HL-60 (cell line): ENCODE results near the gene DENND5A.

Experiments
- DNase-seq, 2 experiments: peaks; one replicate each; pipeline ENCODE4 v3.0.0-alpha.2; 2010 to 2020; ENCODE audit warnings: low read depth in 1 of 2, low spot score in 1 of 2
- H3K27ac ChIP-seq: fragments of 250-450 bp; sonication (Bioruptor Pico); replicated peaks from 2 replicates; pipeline ENCODE4 v1.5.1; 2020; ENCODE audit warnings: mild to moderate bottlenecking, moderate library complexity
- H3K27me3 ChIP-seq: fragments of 250-450 bp; sonication (Bioruptor Pico); 2 replicates; pipeline ENCODE4 v1.5.1; 2021; ENCODE audit warnings: mild to moderate bottlenecking, moderate library complexity; ENCODE audit not compliant: insufficient read depth, poor library complexity, severe bottlenecking
- H3K4me3 ChIP-seq: replicated peaks from 2 replicates; pipeline ENCODE4 v1.5.1; 2011; ENCODE audit warnings: mild to moderate bottlenecking, control low read depth, low read length; ENCODE audit not compliant: insufficient read depth
- GABPA ChIP-seq: IDR thresholded peaks from 2 replicates; pipeline ENCODE4 v1.6.1; 2012; ENCODE audit warnings: low read depth
- POLR2AphosphoS5 ChIP-seq: IDR thresholded peaks from 2 replicates; pipeline ENCODE4 v1.6.1; 2012; ENCODE audit warnings: low read depth
- SPI1 ChIP-seq: IDR thresholded peaks from 2 replicates; pipeline ENCODE4 v1.6.1; 2012; ENCODE audit warnings: low read depth, mild to moderate bottlenecking, borderline replicate concordance
- TF ChIP-seq, protein P1 (sequence below): IDR thresholded peaks from 2 replicates; pipeline ENCODE4 v1.6.1; 2012; ENCODE audit warnings: low read depth; ENCODE audit not compliant: insufficient replicate concordance
- TF ChIP-seq, protein P2 (sequence below): IDR thresholded peaks from one replicate; pipeline ENCODE4 v1.5.1; 2011; ENCODE audit warnings: low read length, control low read depth, inconsistent platforms; ENCODE audit not compliant: insufficient read depth

Gene DENND5A

DNA sequence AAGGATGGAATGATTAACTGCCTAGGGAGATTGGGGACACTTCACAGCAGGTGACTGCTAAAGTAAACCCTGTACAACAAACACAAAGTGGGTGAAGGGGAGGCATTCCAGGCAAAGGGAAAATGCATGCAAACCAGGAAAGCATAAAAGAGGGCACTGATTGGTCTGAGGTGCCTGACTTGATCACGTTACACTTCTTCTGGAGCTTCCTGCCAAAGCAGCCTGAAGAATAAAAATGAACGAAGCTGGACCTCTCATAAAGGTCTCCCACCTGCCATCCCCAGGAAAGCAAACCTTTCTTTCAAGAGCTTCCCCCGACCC is 127.1 kb downstream of the DENND5A start:
- no peak for DNase-seq
- Histone ChIP-seq H3K4me3 (no peak overlapping the region), H3K27ac (no peak overlapping the region), H3K27me3 (no peaks in the 10 kb centered on the region)
- TF ChIP-seq GABPA (no peak), POLR2AphosphoS5 (no peak), SPI1 (no peak)
- TF ChIP-seq, protein P1, sequence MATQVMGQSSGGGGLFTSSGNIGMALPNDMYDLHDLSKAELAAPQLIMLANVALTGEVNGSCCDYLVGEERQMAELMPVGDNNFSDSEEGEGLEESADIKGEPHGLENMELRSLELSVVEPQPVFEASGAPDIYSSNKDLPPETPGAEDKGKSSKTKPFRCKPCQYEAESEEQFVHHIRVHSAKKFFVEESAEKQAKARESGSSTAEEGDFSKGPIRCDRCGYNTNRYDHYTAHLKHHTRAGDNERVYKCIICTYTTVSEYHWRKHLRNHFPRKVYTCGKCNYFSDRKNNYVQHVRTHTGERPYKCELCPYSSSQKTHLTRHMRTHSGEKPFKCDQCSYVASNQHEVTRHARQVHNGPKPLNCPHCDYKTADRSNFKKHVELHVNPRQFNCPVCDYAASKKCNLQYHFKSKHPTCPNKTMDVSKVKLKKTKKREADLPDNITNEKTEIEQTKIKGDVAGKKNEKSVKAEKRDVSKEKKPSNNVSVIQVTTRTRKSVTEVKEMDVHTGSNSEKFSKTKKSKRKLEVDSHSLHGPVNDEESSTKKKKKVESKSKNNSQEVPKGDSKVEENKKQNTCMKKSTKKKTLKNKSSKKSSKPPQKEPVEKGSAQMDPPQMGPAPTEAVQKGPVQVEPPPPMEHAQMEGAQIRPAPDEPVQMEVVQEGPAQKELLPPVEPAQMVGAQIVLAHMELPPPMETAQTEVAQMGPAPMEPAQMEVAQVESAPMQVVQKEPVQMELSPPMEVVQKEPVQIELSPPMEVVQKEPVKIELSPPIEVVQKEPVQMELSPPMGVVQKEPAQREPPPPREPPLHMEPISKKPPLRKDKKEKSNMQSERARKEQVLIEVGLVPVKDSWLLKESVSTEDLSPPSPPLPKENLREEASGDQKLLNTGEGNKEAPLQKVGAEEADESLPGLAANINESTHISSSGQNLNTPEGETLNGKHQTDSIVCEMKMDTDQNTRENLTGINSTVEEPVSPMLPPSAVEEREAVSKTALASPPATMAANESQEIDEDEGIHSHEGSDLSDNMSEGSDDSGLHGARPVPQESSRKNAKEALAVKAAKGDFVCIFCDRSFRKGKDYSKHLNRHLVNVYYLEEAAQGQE = no peak
- TF ChIP-seq, protein P2, sequence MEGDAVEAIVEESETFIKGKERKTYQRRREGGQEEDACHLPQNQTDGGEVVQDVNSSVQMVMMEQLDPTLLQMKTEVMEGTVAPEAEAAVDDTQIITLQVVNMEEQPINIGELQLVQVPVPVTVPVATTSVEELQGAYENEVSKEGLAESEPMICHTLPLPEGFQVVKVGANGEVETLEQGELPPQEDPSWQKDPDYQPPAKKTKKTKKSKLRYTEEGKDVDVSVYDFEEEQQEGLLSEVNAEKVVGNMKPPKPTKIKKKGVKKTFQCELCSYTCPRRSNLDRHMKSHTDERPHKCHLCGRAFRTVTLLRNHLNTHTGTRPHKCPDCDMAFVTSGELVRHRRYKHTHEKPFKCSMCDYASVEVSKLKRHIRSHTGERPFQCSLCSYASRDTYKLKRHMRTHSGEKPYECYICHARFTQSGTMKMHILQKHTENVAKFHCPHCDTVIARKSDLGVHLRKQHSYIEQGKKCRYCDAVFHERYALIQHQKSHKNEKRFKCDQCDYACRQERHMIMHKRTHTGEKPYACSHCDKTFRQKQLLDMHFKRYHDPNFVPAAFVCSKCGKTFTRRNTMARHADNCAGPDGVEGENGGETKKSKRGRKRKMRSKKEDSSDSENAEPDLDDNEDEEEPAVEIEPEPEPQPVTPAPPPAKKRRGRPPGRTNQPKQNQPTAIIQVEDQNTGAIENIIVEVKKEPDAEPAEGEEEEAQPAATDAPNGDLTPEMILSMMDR = no peak

DNA sequence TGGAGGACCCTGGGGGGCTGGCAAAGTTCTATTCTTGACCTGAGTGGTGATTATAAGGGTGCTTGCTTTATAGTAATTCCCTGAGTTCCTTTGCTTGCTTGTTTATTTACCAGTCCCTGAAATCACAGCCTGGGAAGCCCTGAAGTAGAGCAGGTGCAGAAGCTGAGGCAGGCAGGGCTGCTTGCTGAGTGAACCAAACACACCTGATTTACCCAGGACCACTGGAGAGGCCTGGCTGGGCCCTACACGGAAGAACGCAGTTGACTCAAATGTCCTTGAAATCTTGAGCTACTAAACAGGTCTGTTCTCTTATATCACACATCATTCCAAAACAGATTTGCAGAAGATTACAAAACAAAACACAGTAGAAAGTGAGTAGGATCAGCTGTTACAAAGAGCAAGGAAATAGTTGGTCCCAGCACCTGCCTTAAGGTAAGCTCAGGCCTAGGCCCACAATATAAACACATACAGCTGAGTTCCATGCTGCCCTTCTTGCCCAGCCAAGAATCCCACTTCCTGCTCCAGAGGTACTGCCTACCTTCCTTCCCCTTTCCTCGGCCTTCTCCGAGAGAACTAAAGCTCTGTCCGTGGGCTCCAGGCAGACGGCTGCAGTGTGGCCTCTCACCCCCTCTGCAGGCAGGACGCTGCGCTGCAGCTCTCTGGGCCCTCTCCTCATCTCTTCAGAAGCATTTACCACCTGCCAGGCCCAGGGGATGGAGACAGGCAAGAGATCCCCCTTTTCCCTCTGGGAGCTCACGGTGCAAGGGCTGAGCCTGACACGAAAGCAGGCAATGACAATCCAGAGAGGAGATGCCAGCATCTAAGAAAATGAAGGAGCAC is 127.6 kb downstream of the DENND5A start:
- Histone ChIP-seq H3K27ac (no peak overlapping the region), H3K27me3 (no peaks in the 10 kb centered on the region), H3K4me3 (no peak overlapping the region)
- DNase-seq = peak; percentile 50 to 74
- TF ChIP-seq SPI1 (peak; percentile 1; the same call in 1 of the 2 replicates), GABPA (no peak), POLR2AphosphoS5 (no peak)
- TF ChIP-seq, protein P2 = peak; percentile 98
- TF ChIP-seq, protein P1 = no peak

DNA sequence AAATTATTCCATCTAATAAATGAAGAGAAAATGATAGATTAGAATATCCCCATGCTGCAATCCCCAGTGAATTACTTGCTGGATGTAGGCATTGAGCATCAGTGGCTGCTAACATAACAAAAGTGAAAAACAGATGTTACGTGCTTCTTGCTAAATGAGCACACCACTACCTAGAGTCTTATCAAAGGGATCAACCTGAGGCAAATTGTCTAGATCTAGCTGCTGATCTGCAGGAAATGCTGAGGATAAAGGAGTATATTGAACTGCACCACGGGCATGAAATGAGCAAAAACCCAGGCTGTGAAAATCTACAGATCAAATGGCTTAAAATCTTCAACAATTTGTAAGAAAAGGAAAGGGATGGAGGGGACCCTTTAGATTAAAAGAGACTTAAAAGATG is 128.4 kb downstream of the DENND5A start:
- TF ChIP-seq GABPA (no peak), POLR2AphosphoS5 (no peak), SPI1 (no peak)
- TF ChIP-seq, protein P1 = no peak
- TF ChIP-seq, protein P2 = no peak
- DNase-seq = no peak

More for the DNA sequence above, 128.4 kb downstream of the DENND5A start:
- Histone ChIP-seq H3K4me3 (no peak overlapping the region), H3K27ac (no peak overlapping the region), H3K27me3 (no peaks in the 10 kb centered on the region)
